Gastrocnemius medialis (tissue), 4 donors: ENCODE data around the gene SPRYD3.
A peak's percentile ranks its signal among the peaks of the same experiment; 100 is the strongest.

Experiments used
- POLR2A ChIP-seq, 2 donors: fragments of 450-650 bp; IDR thresholded peaks; one replicate each; pipeline ENCODE4 v1.6.1; 2017; ENCODE audit warnings: antibody characterized with exemption in 2 of 2, mild to moderate bottlenecking in 2 of 2, moderate library complexity in 2 of 2
- TF ChIP-seq, protein P1 (sequence below), 5 experiments: fragments of 450-650 bp in 3 of 5; fragments of 200-600 bp in 2 of 5; sonication (generic) in 2 of 5; IDR thresholded peaks in 4 of 5; conservative IDR thresholded peaks in 1 of 5; 1 replicate in 4 of 5; 2 replicates in 1 of 5; pipeline ENCODE4 v1.5.1; 2016 to 2019; ENCODE audit warnings: antibody characterized with exemption in 5 of 5, mild to moderate bottlenecking in 3 of 5, moderate library complexity in 3 of 5

GRCh38 chr12:53048033-53048779 is 31.0 kb downstream of the SPRYD3 start:
- TF ChIP-seq, protein P1, sequence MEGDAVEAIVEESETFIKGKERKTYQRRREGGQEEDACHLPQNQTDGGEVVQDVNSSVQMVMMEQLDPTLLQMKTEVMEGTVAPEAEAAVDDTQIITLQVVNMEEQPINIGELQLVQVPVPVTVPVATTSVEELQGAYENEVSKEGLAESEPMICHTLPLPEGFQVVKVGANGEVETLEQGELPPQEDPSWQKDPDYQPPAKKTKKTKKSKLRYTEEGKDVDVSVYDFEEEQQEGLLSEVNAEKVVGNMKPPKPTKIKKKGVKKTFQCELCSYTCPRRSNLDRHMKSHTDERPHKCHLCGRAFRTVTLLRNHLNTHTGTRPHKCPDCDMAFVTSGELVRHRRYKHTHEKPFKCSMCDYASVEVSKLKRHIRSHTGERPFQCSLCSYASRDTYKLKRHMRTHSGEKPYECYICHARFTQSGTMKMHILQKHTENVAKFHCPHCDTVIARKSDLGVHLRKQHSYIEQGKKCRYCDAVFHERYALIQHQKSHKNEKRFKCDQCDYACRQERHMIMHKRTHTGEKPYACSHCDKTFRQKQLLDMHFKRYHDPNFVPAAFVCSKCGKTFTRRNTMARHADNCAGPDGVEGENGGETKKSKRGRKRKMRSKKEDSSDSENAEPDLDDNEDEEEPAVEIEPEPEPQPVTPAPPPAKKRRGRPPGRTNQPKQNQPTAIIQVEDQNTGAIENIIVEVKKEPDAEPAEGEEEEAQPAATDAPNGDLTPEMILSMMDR (IDR thresholded peaks at IDR 0.05 in 4 of 5, conservative IDR thresholded peaks at IDR 0.05 in 1 of 5): peak in 2 of 5 experiments; percentile 22 to 27
- TF ChIP-seq POLR2A (IDR thresholded peaks at IDR 0.05): no peak
